OCI-LY3 (cell line): Measurements from ENCODE around the gene PHF10.

Experiments
- H2AFZ ChIP-seq: fragments of 200-600, 300-600 bp; shearing (Covaris generic); 2 replicates; pipeline ENCODE4 v1.6.0; 2014; ENCODE audit warnings: antibody characterized with exemption, low read depth, low read length
- H3K27ac ChIP-seq: fragments of 200-600, 300-600 bp; sonication (generic); 2 replicates; pipeline ENCODE4 v1.5.1; 2014; ENCODE audit warnings: mild to moderate bottlenecking, low read length, moderate library complexity, mixed read lengths
- H3K27me3 ChIP-seq: fragments of 200-600, 300-600 bp; sonication (generic); 2 replicates; pipeline ENCODE4 v1.6.1; 2014; ENCODE audit warnings: low read depth, low read length, mixed read lengths
- H3K36me3 ChIP-seq: fragments of 200-600, 300-600 bp; sonication (generic); replicated peaks from 2 replicates; pipeline ENCODE3; 2014; ENCODE audit warnings: low read depth, low read length, mixed read lengths
- H3K4me1 ChIP-seq: fragments of 300-600, 200-600 bp; sonication (generic); 2 replicates; pipeline ENCODE4 v1.6.1; 2014; ENCODE audit warnings: low read length, mixed read lengths
- H3K4me2 ChIP-seq: fragments of 200-600, 300-600 bp; sonication (generic); 2 replicates; pipeline ENCODE4 v1.6.1; 2014; ENCODE audit warnings: low read length, mixed read lengths
- H3K4me3 ChIP-seq: fragments of 300-600, 200-600 bp; sonication (generic); 2 replicates; pipeline ENCODE4 v1.5.1; 2014; ENCODE audit warnings: antibody characterized with exemption, mild to moderate bottlenecking, low read length, moderate library complexity
- H3K79me2 ChIP-seq: fragments of 300-600, 200-600 bp; shearing (Covaris generic); 2 replicates; pipeline ENCODE4 v1.6.1; 2014; ENCODE audit warnings: mild to moderate bottlenecking, low read length, mixed read lengths
- H3K9ac ChIP-seq: fragments of 300-600, 200-600 bp; shearing (Covaris generic); 2 replicates; pipeline ENCODE4 v1.6.0; 2014; ENCODE audit warnings: mild to moderate bottlenecking, low read length, moderate library complexity
- H3K9me3 ChIP-seq: fragments of 200-600, 300-600 bp; shearing (Covaris generic); 2 replicates; pipeline ENCODE4 v1.6.1; 2014; ENCODE audit warnings: low read length, mixed read lengths; ENCODE audit not compliant: insufficient read depth
- H4K20me1 ChIP-seq: fragments of 200-600, 300-600 bp; sonication (generic); 2 replicates; pipeline ENCODE4 v1.6.1; 2016; ENCODE audit warnings: low read length, mixed read lengths; ENCODE audit not compliant: insufficient read depth
- EZH2phosphoT487 ChIP-seq: fragments of 200-600 bp; shearing (Covaris generic); IDR thresholded peaks from 2 replicates; pipeline ENCODE4 v1.6.1; 2018; ENCODE audit warnings: antibody characterized with exemption, mixed run types, low read depth
- TF ChIP-seq, protein P1 (sequence below): fragments of 200-600, 300-600 bp; sonication (generic); IDR thresholded peaks from 2 replicates; pipeline ENCODE4 v1.5.1; 2014; ENCODE audit warnings: antibody characterized with exemption, low read length, low read depth

Gene PHF10

DNA sequence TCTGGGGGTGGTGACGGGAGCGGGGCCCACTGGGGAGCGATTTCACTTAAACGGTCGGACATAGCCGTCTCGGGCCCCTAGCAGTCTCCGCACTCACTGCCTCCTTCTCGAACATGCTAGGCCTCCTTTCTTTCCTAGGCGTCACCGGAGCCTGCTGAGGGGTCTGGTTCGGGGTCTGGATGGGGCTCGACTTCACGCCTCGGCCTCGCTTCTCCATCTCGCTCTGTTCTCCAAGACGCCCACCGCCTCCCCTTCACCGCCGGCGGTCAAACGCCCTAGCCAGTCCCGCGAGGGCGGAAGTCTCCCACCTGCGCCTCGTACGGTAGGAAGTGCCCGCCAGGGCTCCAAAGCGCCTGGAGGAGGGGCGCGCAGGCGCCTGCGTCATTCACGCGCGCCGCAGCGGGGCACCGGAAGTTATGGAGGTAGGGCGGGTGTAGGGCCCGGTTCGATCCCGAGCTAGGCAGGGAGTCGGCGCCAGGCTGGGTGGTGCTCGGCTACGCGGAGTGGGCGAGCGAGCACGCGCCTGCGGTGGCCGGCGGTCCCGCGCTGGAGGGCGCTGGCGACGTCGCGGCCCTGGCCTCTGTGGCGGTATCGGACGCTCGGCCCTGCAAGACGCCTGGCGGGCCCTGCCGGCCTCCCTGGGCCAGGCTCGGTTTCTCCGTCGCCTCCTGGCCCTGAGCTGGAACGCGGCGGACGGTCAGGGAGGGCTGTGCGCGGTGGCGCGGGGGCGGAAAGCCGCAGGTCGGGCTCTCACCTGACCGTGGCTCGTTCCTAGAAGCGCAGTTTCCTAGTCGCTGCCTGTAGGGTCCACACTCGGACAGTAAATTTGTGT is 27.2 kb upstream of the PHF10 start, which contains the start of the genes DYNLT2 and ERMARD:
TSS of gene DYNLT2 (minus strand) at position 331 of the 832 bp plus-strand sequence. CDS start at position 217, 114 bp downstream.
TSS of gene ERMARD (plus strand) at position 381 of the 832 bp plus-strand sequence. CDS start at position 417, 36 bp downstream.
- TF ChIP-seq EZH2phosphoT487, result no peak
- TF ChIP-seq, protein P1, sequence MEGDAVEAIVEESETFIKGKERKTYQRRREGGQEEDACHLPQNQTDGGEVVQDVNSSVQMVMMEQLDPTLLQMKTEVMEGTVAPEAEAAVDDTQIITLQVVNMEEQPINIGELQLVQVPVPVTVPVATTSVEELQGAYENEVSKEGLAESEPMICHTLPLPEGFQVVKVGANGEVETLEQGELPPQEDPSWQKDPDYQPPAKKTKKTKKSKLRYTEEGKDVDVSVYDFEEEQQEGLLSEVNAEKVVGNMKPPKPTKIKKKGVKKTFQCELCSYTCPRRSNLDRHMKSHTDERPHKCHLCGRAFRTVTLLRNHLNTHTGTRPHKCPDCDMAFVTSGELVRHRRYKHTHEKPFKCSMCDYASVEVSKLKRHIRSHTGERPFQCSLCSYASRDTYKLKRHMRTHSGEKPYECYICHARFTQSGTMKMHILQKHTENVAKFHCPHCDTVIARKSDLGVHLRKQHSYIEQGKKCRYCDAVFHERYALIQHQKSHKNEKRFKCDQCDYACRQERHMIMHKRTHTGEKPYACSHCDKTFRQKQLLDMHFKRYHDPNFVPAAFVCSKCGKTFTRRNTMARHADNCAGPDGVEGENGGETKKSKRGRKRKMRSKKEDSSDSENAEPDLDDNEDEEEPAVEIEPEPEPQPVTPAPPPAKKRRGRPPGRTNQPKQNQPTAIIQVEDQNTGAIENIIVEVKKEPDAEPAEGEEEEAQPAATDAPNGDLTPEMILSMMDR, result no peak
- Histone ChIP-seq H3K27me3 (no peaks in the 10 kb centered on the region), H3K9me3 (no peaks in the 10 kb centered on the region), H4K20me1 (no peaks in the 10 kb centered on the region), H3K4me1 (peaks cover 14% of the 10 kb centered on the region), H3K4me3 (peak within 1 kb of the TSS; percentile 98), H3K27ac (peak within 1 kb of the TSS; percentile 66), H3K4me2 (peak within 1 kb of the TSS; percentile 94), H3K9ac (peak within 1 kb of the TSS; percentile 95), H3K36me3 (peaks cover 18% of the 10 kb centered on the region), H3K79me2 (peaks cover 35% of the 10 kb centered on the region), H2AFZ (peak within 1 kb of the TSS; percentile 81; the same call in 1 of the 2 replicates)

DNA sequence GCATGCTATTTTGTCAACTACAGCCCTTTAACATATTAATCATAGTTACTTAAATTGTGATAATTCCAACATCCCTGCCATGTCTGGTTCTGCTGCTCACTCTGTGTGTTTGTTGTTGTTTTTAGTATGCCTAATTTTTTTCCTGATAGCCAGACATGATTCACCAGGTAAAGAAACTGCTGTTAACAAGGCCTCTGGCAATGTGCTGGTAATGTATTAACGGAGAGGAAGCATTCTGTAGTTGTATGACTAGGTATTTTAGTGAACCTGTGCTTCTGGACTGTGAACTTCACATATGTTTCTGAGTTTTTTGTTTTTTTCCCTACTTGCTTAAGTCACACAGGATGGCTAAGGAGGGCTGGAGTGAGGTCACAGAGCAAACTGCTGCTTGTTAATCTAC is 22.3 kb upstream of the PHF10 start:
- no peaks in the 10 kb centered on the region for H3K9me3 ChIP-seq
- H3K4me3 ChIP-seq, result no peak overlapping the region
- H3K4me2 ChIP-seq, result no peak overlapping the region
- H3K9ac ChIP-seq, result no peak overlapping the region
- no peaks in the 10 kb centered on the region for H4K20me1 ChIP-seq
- H2AFZ ChIP-seq, result no peak overlapping the region
- peaks cover 15% of the 10 kb centered on the region for H3K79me2 ChIP-seq
- peaks cover 8% of the 10 kb centered on the region for H3K4me1 ChIP-seq
- H3K36me3 ChIP-seq, result peaks cover 18% of the 10 kb centered on the region
- no peaks in the 10 kb centered on the region for H3K27me3 ChIP-seq
- H3K27ac ChIP-seq, result no peak overlapping the region
- TF ChIP-seq EZH2phosphoT487, result no peak
- TF ChIP-seq, protein P1, result no peak

DNA sequence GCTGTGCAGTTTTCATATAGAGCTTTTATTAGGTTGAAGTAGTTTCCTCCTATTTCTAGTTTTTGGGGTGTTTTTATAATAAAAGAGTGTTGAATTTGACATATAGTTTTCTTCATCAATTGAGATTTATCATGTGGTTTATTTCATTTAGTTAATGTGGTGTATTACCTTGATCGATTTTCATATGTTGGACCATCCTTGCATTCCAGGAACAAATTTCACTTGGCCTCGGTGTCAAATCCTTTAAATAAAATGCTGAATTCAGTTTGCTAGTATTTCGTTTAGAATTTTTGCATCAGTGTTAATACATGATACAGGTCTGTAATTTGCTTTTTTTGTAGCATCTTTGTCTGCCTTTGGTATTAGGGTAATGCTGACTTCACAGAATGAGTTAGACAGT is 21.1 kb upstream of the PHF10 start:
- Histone ChIP-seq H3K4me3 (no peak overlapping the region), H3K27ac (no peak overlapping the region), H3K9me3 (no peaks in the 10 kb centered on the region), H3K79me2 (peaks cover 6% of the 10 kb centered on the region), H4K20me1 (no peaks in the 10 kb centered on the region), H2AFZ (no peak overlapping the region), H3K27me3 (no peaks in the 10 kb centered on the region), H3K36me3 (peaks cover 18% of the 10 kb centered on the region), H3K9ac (no peak overlapping the region), H3K4me2 (no peak overlapping the region), H3K4me1 (peaks cover 5% of the 10 kb centered on the region)
- TF ChIP-seq, protein P1, result no peak
- TF ChIP-seq EZH2phosphoT487, result no peak

DNA sequence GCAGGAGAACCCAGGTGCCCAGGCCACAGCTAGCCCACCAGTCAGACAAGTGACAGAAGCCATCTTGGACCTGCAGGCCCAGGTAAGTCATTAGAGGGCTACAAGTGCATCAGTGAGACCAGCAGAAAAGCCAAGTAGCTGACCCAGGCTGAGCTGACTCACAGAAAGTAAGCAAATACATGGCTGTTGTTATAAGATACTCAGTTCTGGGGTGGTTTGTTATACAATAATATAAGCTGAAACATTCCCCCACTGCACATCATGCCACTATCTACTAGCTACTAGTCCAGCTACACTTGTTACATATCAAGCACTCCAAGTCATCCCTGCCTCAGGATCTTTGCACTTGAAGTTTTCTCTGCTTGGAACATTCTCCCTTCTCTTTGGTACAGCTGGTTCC is 17.0 kb upstream of the PHF10 start:
- no peak for TF ChIP-seq EZH2phosphoT487
- TF ChIP-seq, protein P1, result no peak
- no peak overlapping the region for H3K4me2 ChIP-seq
- H3K9ac ChIP-seq, result no peak overlapping the region
- no peaks in the 10 kb centered on the region for H3K79me2 ChIP-seq
- H3K9me3 ChIP-seq, result no peaks in the 10 kb centered on the region
- no peaks in the 10 kb centered on the region for H3K27me3 ChIP-seq
- no peaks in the 10 kb centered on the region for H3K4me1 ChIP-seq
- no peak overlapping the region for H3K4me3 ChIP-seq
- H3K36me3 ChIP-seq, result no peaks in the 10 kb centered on the region
- no peaks in the 10 kb centered on the region for H4K20me1 ChIP-seq
- no peak overlapping the region for H2AFZ ChIP-seq
- no peak overlapping the region for H3K27ac ChIP-seq
